Activated T-cell treated with anti-CD3 and anti-CD28 coated beads, Interleukin-2, amount 50 U/mL, for 72 hours (primary cell): Measurements from ENCODE around the gene HCFC1. TPM values are rescaled to one million over a fixed set of nuclear protein-coding genes. Genes with fewer than 3 reads are reported as not detected.

Experiments
- total RNA-seq, 2 donors: library from RNA; stranded (reverse); gene quantifications; one replicate each; pipeline ENCODE4 v1.2.3, GENCODE V29; 2022

HCFC1 gene
- total RNA-seq, 2 donors from 2014 or later: 59.3 to 65.8 TPM

Other genes starting within 250 kb of the HCFC1 start
- 10 to 100 TPM; 91.5 to 94.1 TPM for gene BCAP31, start 247.4 kb downstream of the HCFC1 start, total RNA-seq
- gene ABCD1, start 247.0 kb downstream of the HCFC1 start, total RNA-seq: 1 to 10 TPM; 8.0 to 8.3 TPM
- gene PLXNB3, start 207.6 kb downstream of the HCFC1 start, total RNA-seq: 1 to 10 TPM in 1 of 2 donors, under 1 TPM in 1; 0.77 to 1.7 TPM
- not detected for gene SRPK3, start 190.8 kb downstream of the HCFC1 start, total RNA-seq
- gene IDH3G, start 177.4 kb downstream of the HCFC1 start, total RNA-seq: 10 to 100 TPM; 34.0 to 41.0 TPM
- 100 to 1,000 TPM; 150 to 192 TPM for gene SSR4, start 177.2 kb downstream of the HCFC1 start, total RNA-seq
- 1 to 10 TPM in 1 of 2 donors, under 1 TPM in 1; 0.82 to 5.0 TPM for gene PDZD4, start 141.3 kb downstream of the HCFC1 start, total RNA-seq
- 1 to 10 TPM; 1.8 to 2.1 TPM for gene L1CAM, start 85.6 kb downstream of the HCFC1 start, total RNA-seq
- gene AVPR2, start 67.1 kb downstream of the HCFC1 start, total RNA-seq: not detected
- gene ARHGAP4, start 45.6 kb downstream of the HCFC1 start, total RNA-seq: 100 to 1,000 TPM; 147 to 158 TPM
- 10 to 100 TPM; 76.7 to 94.1 TPM for gene NAA10, start 36.8 kb downstream of the HCFC1 start, total RNA-seq
- 10 to 100 TPM; 11.6 to 13.9 TPM for gene RENBP, start 27.2 kb downstream of the HCFC1 start, total RNA-seq
- 1 to 10 TPM; 9.1 to 9.8 TPM for gene TMEM187, start 936 bp upstream of the HCFC1 start, total RNA-seq
- gene IRAK1, start 48.1 kb upstream of the HCFC1 start, total RNA-seq: 100 to 1,000 TPM; 131 to 150 TPM
- gene MECP2, start 125.9 kb upstream of the HCFC1 start, total RNA-seq: 10 to 100 TPM; 70.4 to 73.5 TPM
- gene OPN1LW, start 172.4 kb upstream of the HCFC1 start, total RNA-seq: not detected
- not detected for gene OPN1MW, start 210.8 kb upstream of the HCFC1 start, total RNA-seq
- not detected for gene OPN1MW2, start 247.9 kb upstream of the HCFC1 start, total RNA-seq